Endothelial cell of umbilical vein (primary cell): ENCODE measurements around the gene RALGPS1. TPM values are rescaled to one million over a fixed set of nuclear protein-coding genes. Genes with fewer than 3 reads are reported as not detected.

ENCODE experiments used
- BruUV-seq: library from RNA; stranded (reverse); fragments of 400-500 nt; replicated peaks from 2 replicates; lab custom pipeline; 2021; lab: Mats Ljungman, UMichigan
- CTCF ChIA-PET: fragments of 300-600, 350-600 bp; sonication (Branson Sonifier 250); formaldehyde crosslinking; loops from one replicate; lab custom pipeline; 2021; ENCODE audit warnings: antibody characterized with exemption, inconsistent platforms; lab: Charles Lee
- POLR2A ChIA-PET: fragments of 300-600, 350-600 bp; sonication (Branson Sonifier 250); formaldehyde crosslinking; loops from one replicate; lab custom pipeline; 2021; ENCODE audit warnings: antibody characterized with exemption, inconsistent platforms; lab: Charles Lee
- DNase-seq: peaks from one replicate; pipeline ENCODE4 v3.0.0-alpha.2; 2011; ENCODE audit warnings: low read depth, low spot score
- FAIRE-seq: peaks from 2 replicates; lab custom pipeline; 2011; peaks lifted over from hg19 to GRCh38; lab: Jason Lieb, UNC
- H2AFZ ChIP-seq: 2 replicates; pipeline ENCODE4 v1.6.0; 2012; ENCODE audit warnings: low read depth, low read length, control low read depth, inconsistent platforms
- H3K27ac ChIP-seq: 2 replicates; pipeline ENCODE4 v1.5.1; 2011; ENCODE audit warnings: low read depth, mild to moderate bottlenecking, control low read depth, low read length, moderate library complexity; ENCODE audit not compliant: insufficient read depth
- H3K27me3 ChIP-seq, 2 experiments: 2 replicates each; pipeline versions ENCODE4 v1.6.0 to v1.6.1; 2011; ENCODE audit warnings: low read length in 2 of 2, mixed read lengths in 1 of 2; ENCODE audit not compliant: control insufficient read depth in 2 of 2, insufficient read depth in 2 of 2
- H3K36me3 ChIP-seq, 2 experiments: 2 replicates in 1 of 2; 3 replicates in 1 of 2; pipeline ENCODE4 v1.5.1; 2011; ENCODE audit warnings: low read length in 2 of 2, mild to moderate bottlenecking in 1 of 2, moderate library complexity in 1 of 2; ENCODE audit not compliant: control insufficient read depth in 2 of 2, insufficient read depth in 2 of 2; ENCODE audit errors: extremely low read depth in 1 of 2
- H3K4me1 ChIP-seq: 3 replicates; pipeline ENCODE4 v1.5.1; 2011; ENCODE audit warnings: mild to moderate bottlenecking, low read length; ENCODE audit not compliant: control insufficient read depth, insufficient read depth; ENCODE audit errors: extremely low read depth
- H3K4me2 ChIP-seq: 2 replicates; pipeline ENCODE4 v1.6.1; 2011; ENCODE audit warnings: low read length, control low read depth, mixed read lengths; ENCODE audit not compliant: insufficient read depth
- H3K4me3 ChIP-seq, 3 experiments: fragments of 200-600 bp in 1 of 3; sonication (generic), shearing (Covaris generic) in 1 of 3; replicated peaks in 1 of 3; 2 replicates each; pipeline ENCODE4 v1.5.1; 2011 to 2016; ENCODE audit warnings: control low read depth in 3 of 3, low read length in 3 of 3, mild to moderate bottlenecking in 2 of 3, inconsistent platforms in 1 of 3, low read depth in 1 of 3, moderate library complexity in 1 of 3; ENCODE audit not compliant: insufficient read depth in 1 of 3
- H3K79me2 ChIP-seq: 2 replicates; pipeline ENCODE4 v1.6.0; 2012; ENCODE audit warnings: low read length, inconsistent platforms; ENCODE audit not compliant: control insufficient read depth, insufficient read depth
- H3K9ac ChIP-seq: replicated peaks from 2 replicates; pipeline ENCODE3; 2011; ENCODE audit warnings: low read length, control low read depth; ENCODE audit not compliant: insufficient read depth; ENCODE audit errors: extremely low read depth
- H3K9me1 ChIP-seq: replicated peaks from 3 replicates; pipeline ENCODE4 v1.6.0; 2011; ENCODE audit warnings: mild to moderate bottlenecking, low read length; ENCODE audit not compliant: control insufficient read depth, insufficient read depth; ENCODE audit errors: extremely low read depth
- H3K9me3 ChIP-seq: replicated peaks from 2 replicates; pipeline ENCODE4 v1.5.1; 2012; ENCODE audit warnings: low read length, inconsistent platforms; ENCODE audit not compliant: control insufficient read depth, insufficient read depth
- H4K20me1 ChIP-seq: replicated peaks from 2 replicates; pipeline ENCODE3; 2011; ENCODE audit warnings: mild to moderate bottlenecking, low read length; ENCODE audit not compliant: control insufficient read depth, insufficient read depth; ENCODE audit errors: extremely low read depth
- EZH2 ChIP-seq: IDR thresholded peaks from 2 replicates; pipeline ENCODE4 v1.6.1; 2012; ENCODE audit warnings: borderline replicate concordance, low read depth, mild to moderate bottlenecking, moderate library complexity, low read length, inconsistent platforms; ENCODE audit not compliant: severe bottlenecking
- FOS ChIP-seq: IDR thresholded peaks from 2 replicates; pipeline ENCODE4 v1.6.1; 2011; ENCODE audit warnings: mild to moderate bottlenecking, low read length, moderate library complexity, borderline replicate concordance; ENCODE audit not compliant: insufficient read depth
- MYC ChIP-seq: IDR thresholded peaks from one replicate; pipeline ENCODE4 v1.6.1; 2011; ENCODE audit warnings: mild to moderate bottlenecking, low read depth, low read length
- POLR2A ChIP-seq: IDR thresholded peaks from 2 replicates; pipeline ENCODE4 v1.6.1; 2012; ENCODE audit warnings: low read depth, mild to moderate bottlenecking, control low read depth, low read length
- POLR2AphosphoS5 ChIP-seq: IDR thresholded peaks from 2 replicates; pipeline ENCODE4 v1.6.1; 2012; ENCODE audit warnings: low read depth, mild to moderate bottlenecking, control low read depth, low read length, moderate library complexity; ENCODE audit not compliant: insufficient read depth
- dilution Hi-C: fragments of 300-500 bp; cut with MboI; formaldehyde crosslinking; loops from one replicate; pipeline ENCODE4 v1.15.0; 2019; ENCODE audit warnings: low sequenced_read_pairs; ENCODE audit not compliant: extremely low pct_ligation_motif_present
- intact Hi-C: fragments of 100-400 bp; cut with micrococcal nuclease; formaldehyde crosslinking; loops from one replicate; pipeline ENCODE4 v1.10.0; 2022
- polyA plus RNA-seq, 4 experiments: library from polyadenylated mRNA; depleted of rRNA in 3 of 4; stranded (reverse) in 3 of 4; unstranded in 1 of 4; fragments of >200 nt; gene quantifications; 2 replicates each; pipeline versions ENCODE4 v1.2.1 to v1.2.3, GENCODE V29; 2011 to 2012; ENCODE audit warnings: missing spikeins in 1 of 4
- total RNA-seq: library from RNA; stranded (reverse); gene quantifications from 2 replicates; pipeline ENCODE4 v1.2.3, GENCODE V29; 2021
- TF ChIP-seq, protein P1 (sequence below): IDR thresholded peaks from 2 replicates; pipeline ENCODE4 v1.6.1; 2011; ENCODE audit not compliant: insufficient read depth, insufficient read length
- TF ChIP-seq, protein P2 (sequence below), 2 donors: IDR thresholded peaks; 1 replicate in 1 of 2; 2 replicates in 1 of 2; pipeline ENCODE4 v1.5.1; 2011; ENCODE audit warnings: low read length in 2 of 2, mild to moderate bottlenecking in 2 of 2, moderate library complexity in 2 of 2, control low read depth in 1 of 2, inconsistent platforms in 1 of 2, low read depth in 1 of 2; ENCODE audit not compliant: insufficient read depth in 1 of 2; ENCODE audit errors: extremely low read depth in 1 of 2

RALGPS1 gene
- total and polyA plus RNA-seq, 2 donors (not counting 3 experiments of a cell fraction or from before 2014, with no cell fraction given): 3.8 to 5.5 TPM

DNA sequence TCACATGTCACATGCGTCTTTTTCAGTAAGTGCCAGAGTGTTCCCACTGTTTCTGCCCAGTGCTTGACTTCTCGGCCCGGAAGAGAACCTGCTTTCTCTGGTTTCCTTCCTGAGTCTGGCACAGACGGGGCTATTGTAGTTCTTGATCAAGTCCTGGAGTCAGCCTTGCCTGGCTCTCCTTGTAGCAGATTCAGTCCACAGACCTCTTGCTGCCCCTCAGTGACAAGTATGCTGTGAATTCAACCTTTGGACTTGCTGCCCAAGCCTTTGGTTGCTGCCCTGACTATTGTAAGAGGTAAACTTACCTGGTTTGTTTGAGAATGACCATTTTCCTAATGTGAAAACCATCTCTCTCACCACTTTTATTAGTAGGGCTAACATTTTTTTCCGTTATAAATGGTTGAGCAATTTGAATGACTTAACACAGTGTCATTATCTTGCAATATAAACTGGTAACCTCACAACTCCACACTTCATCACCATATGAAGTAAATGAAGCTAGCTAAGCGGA is 29.4 kb upstream of the RALGPS1 start:
- Histone ChIP-seq H4K20me1 (no peaks in the 10 kb centered on the region), H3K27me3 (no peaks in the 10 kb centered on the region), H3K36me3 (peaks cover 3 to 4% of the 10 kb centered on the region in 2 experiments), H3K4me3 (peak overlapping the region in 1 of 3 experiments; percentile 11), H3K9me1 (no peaks in the 10 kb centered on the region), H3K4me1 (peaks cover 11% of the 10 kb centered on the region), H3K27ac (peak overlapping the region; percentile 62), H3K79me2 (no peaks in the 10 kb centered on the region), H2AFZ (no peak overlapping the region), H3K9ac (peak overlapping the region; percentile 21), H3K4me2 (peak overlapping the region; percentile 34), H3K9me3 (no peaks in the 10 kb centered on the region)
- POLR2A ChIA-PET: no interaction called here
- CTCF ChIA-PET: interaction anchor here (1.0 kb wide), 1 partner anchor 29 kb away, joined by 3 read pairs; the partner anchor contains the start of gene RALGPS1
- TF ChIP-seq EZH2: no peak
- no peak for TF ChIP-seq POLR2A
- TF ChIP-seq, protein P1, sequence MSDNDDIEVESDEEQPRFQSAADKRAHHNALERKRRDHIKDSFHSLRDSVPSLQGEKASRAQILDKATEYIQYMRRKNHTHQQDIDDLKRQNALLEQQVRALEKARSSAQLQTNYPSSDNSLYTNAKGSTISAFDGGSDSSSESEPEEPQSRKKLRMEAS: no peak
- no peak for TF ChIP-seq FOS
- TF ChIP-seq POLR2AphosphoS5: no peak
- TF ChIP-seq, protein P2, sequence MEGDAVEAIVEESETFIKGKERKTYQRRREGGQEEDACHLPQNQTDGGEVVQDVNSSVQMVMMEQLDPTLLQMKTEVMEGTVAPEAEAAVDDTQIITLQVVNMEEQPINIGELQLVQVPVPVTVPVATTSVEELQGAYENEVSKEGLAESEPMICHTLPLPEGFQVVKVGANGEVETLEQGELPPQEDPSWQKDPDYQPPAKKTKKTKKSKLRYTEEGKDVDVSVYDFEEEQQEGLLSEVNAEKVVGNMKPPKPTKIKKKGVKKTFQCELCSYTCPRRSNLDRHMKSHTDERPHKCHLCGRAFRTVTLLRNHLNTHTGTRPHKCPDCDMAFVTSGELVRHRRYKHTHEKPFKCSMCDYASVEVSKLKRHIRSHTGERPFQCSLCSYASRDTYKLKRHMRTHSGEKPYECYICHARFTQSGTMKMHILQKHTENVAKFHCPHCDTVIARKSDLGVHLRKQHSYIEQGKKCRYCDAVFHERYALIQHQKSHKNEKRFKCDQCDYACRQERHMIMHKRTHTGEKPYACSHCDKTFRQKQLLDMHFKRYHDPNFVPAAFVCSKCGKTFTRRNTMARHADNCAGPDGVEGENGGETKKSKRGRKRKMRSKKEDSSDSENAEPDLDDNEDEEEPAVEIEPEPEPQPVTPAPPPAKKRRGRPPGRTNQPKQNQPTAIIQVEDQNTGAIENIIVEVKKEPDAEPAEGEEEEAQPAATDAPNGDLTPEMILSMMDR (IDR thresholded peaks at IDR 0.05; ENCODE audit: extremely low read depth in 1 of 2, insufficient read depth in 1 of 2, low read depth in 1 of 2, low read length in 2 of 2): no peak
- no peak for TF ChIP-seq MYC
- peak; percentile 75 for FAIRE-seq
- dilution Hi-C loops (no loop called here), intact Hi-C loops (no loop called here)
- no TSS peak for BruUV-seq
- DNase-seq: peak; percentile 78
